T-helper 2 cell treated with Interferon-gamma antibody and Interleukin-4, amounts not matched to agents 100 ng/mL and 5 ng/mL, for 36 hours (primary cell): ENCODE data around the gene KCNJ16. TPM values are rescaled to one million over a fixed set of nuclear protein-coding genes. Genes with fewer than 3 reads are reported as not detected.

Source experiments
- intact Hi-C: fragments of 100-400 bp; cut with micrococcal nuclease; formaldehyde crosslinking; loops from one replicate; pipeline ENCODE4 v1.15.1; 2023
- total RNA-seq: library from RNA; stranded (reverse); gene quantifications from 2 replicates; pipeline ENCODE4 v1.2.3, GENCODE V29; 2022

The KCNJ16 gene
- total RNA-seq, 1 donor from 2014 or later = not detected

- intact Hi-C loops = no loop called here
Observed at GRCh38 chr17:70128727-70129238, 53.8 kb downstream of the KCNJ16 start.

- intact Hi-C loops = loop anchor here (10.0 kb wide), 1 partner anchor 395 kb away; no protein-coding TSS in a partner anchor
Observed at GRCh38 chr17:70130289-70130688, 55.3 kb downstream of the KCNJ16 start.

GRCh38 chr17:70132505-70132904 lies 57.5 kb downstream of the KCNJ16 start:
- intact Hi-C loops = loop anchor here (10.0 kb wide), 1 partner anchor 398 kb away; no protein-coding TSS in a partner anchor

- intact Hi-C loops = loop anchor here (10.0 kb wide), 1 partner anchor 399 kb away; no protein-coding TSS in a partner anchor
Observed at GRCh38 chr17:70134042-70134441, 59.0 kb downstream of the KCNJ16 start.

GRCh38 chr17:70134777-70135176 lies 59.8 kb downstream of the KCNJ16 start:
- intact Hi-C loops = loop anchor here (10.0 kb wide), 1 partner anchor 400 kb away; no protein-coding TSS in a partner anchor

GRCh38 chr17:70136131-70136530 lies 61.1 kb downstream of the KCNJ16 start:
- intact Hi-C loops = loop anchor here (10.0 kb wide), 1 partner anchor 401 kb away; no protein-coding TSS in a partner anchor

- intact Hi-C loops = loop anchor here (10.0 kb wide), 1 partner anchor 403 kb away; no protein-coding TSS in a partner anchor
Observed at GRCh38 chr17:70137451-70138230, 62.6 kb downstream of the KCNJ16 start.

GRCh38 chr17:70138291-70138865 lies 63.4 kb downstream of the KCNJ16 start:
- intact Hi-C loops = loop anchor here (10.0 kb wide), 1 partner anchor 404 kb away; no protein-coding TSS in a partner anchor

- intact Hi-C loops = loop anchor here (10.0 kb wide), 1 partner anchor 405 kb away; no protein-coding TSS in a partner anchor
Observed at GRCh38 chr17:70139449-70139993, 64.5 kb downstream of the KCNJ16 start.

- intact Hi-C loops = loop anchor here (1.0 kb wide), 2 partner anchors 537 to 575 kb away; no protein-coding TSS in a partner anchor
Observed at GRCh38 chr17:70144260-70144846, 69.3 kb downstream of the KCNJ16 start.

- intact Hi-C loops = no loop called here
Observed at GRCh38 chr17:70153210-70153609, 78.2 kb downstream of the KCNJ16 start.

GRCh38 chr17:70157151-70157550 lies 82.1 kb downstream of the KCNJ16 start:
- intact Hi-C loops = no loop called here

- intact Hi-C loops = no loop called here
Observed at GRCh38 chr17:70158180-70158579, 83.2 kb downstream of the KCNJ16 start.

GRCh38 chr17:70158591-70158990 lies 83.6 kb downstream of the KCNJ16 start:
- intact Hi-C loops = no loop called here

GRCh38 chr17:70159980-70160379 lies 85.0 kb downstream of the KCNJ16 start:
- intact Hi-C loops = loop anchor here (10.0 kb wide), 1 partner anchor 835 kb away; the partner anchor contains the start of gene ABCA5

- intact Hi-C loops = loop anchor here (10.0 kb wide), 1 partner anchor 837 kb away; the partner anchor contains the start of gene ABCA5
Observed at GRCh38 chr17:70161519-70161918, 86.5 kb downstream of the KCNJ16 start.

GRCh38 chr17:70165383-70165782 lies 90.4 kb downstream of the KCNJ16 start:
- intact Hi-C loops = loop anchor here (10.0 kb wide), 1 partner anchor 841 kb away; the partner anchor contains the start of gene ABCA5

- intact Hi-C loops = loop anchor here (10.0 kb wide), 1 partner anchor 842 kb away; the partner anchor contains the start of gene ABCA5
Observed at GRCh38 chr17:70166615-70167014, 91.6 kb downstream of the KCNJ16 start.

GRCh38 chr17:70168044-70168976 lies 93.3 kb downstream of the KCNJ16 start:
- intact Hi-C loops = loop anchor here (1.0 to 10.0 kb wide), 2 partner anchors 599 to 844 kb away; partner anchors contain the start of gene ABCA5
